ENCODE data around the gene OR10H5. TPM values are rescaled to one million over a fixed set of nuclear protein-coding genes. Genes with fewer than 3 reads are reported as not detected.
"Not testable (repeated sequence)": the region's sequence is repeated elsewhere in the genome, so short reads cannot be mapped to it uniquely, and the experiment has no call there.

OR10H5 gene
- total RNA-seq, 1 experiment from 2014 or later: not detected

DNA sequence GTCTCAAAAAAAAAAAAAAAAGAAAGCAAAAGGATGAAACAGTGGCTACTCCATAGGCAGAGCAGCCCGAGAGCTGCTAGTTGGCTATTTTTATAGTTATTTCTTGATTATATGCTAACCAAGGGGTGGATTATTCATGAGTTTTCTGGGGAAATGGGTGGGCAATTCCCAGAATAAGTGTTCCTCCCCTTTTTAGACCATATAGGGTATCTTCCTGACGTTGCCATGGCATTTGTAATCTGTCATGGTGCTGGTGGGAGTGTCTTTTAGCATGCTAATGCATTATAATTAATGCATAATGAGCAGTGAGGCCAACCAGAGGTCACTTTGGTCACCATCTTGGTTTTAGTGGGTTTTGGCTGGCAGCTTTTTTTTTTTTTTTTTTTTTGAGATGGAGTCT is 53.4 kb downstream of the OR10H5 start:
- DNase-seq (ENCODE audit: low spot score): no peak
- TF ChIP-seq EZH2 (IDR thresholded peaks at IDR 0.05; ENCODE audit: borderline replicate concordance, low read depth, low read length, poor library complexity, severe bottlenecking): no peak
- TF ChIP-seq, protein P1, sequence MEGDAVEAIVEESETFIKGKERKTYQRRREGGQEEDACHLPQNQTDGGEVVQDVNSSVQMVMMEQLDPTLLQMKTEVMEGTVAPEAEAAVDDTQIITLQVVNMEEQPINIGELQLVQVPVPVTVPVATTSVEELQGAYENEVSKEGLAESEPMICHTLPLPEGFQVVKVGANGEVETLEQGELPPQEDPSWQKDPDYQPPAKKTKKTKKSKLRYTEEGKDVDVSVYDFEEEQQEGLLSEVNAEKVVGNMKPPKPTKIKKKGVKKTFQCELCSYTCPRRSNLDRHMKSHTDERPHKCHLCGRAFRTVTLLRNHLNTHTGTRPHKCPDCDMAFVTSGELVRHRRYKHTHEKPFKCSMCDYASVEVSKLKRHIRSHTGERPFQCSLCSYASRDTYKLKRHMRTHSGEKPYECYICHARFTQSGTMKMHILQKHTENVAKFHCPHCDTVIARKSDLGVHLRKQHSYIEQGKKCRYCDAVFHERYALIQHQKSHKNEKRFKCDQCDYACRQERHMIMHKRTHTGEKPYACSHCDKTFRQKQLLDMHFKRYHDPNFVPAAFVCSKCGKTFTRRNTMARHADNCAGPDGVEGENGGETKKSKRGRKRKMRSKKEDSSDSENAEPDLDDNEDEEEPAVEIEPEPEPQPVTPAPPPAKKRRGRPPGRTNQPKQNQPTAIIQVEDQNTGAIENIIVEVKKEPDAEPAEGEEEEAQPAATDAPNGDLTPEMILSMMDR (conservative IDR thresholded peaks at IDR 0.05; ENCODE audit: low read depth, low read length): no peak
- H3K27me3 ChIP-seq (replicated peaks; ENCODE audit: insufficient read depth, low read depth, low read length, poor library complexity): peaks cover 6% of the 10 kb centered on the region
- H3K27ac ChIP-seq (ENCODE audit: low read depth, low read length, poor library complexity, severe bottlenecking): no peak overlapping the region
- H3K4me1 ChIP-seq (ENCODE audit: insufficient read depth, low read length, poor library complexity, severe bottlenecking): peaks cover 4% of the 10 kb centered on the region
- H3K9me3 ChIP-seq (ENCODE audit: low read depth, low read length, poor library complexity, severe bottlenecking): no peaks in the 10 kb centered on the region
- no TSS peak for BruUV-seq (replicated peaks)
- intact Hi-C loops (cut with micrococcal nuclease; ENCODE audit: unreplicated experiment): no loop called here
- ChIA-PET POLR2A (ENCODE audit: low non-redundant PET) (no interaction called here), CTCF (interaction anchor here (0.6 kb wide), 1 partner anchor 179 kb away, joined by 3 read pairs; no protein-coding TSS in a partner anchor)
- no peaks in the 10 kb centered on the region for H3K36me3 ChIP-seq (ENCODE audit: insufficient read depth, low read length, poor library complexity, severe bottlenecking)
- H3K4me3 ChIP-seq (ENCODE audit: low read depth, low read length, poor library complexity, severe bottlenecking): no peak overlapping the region

DNA sequence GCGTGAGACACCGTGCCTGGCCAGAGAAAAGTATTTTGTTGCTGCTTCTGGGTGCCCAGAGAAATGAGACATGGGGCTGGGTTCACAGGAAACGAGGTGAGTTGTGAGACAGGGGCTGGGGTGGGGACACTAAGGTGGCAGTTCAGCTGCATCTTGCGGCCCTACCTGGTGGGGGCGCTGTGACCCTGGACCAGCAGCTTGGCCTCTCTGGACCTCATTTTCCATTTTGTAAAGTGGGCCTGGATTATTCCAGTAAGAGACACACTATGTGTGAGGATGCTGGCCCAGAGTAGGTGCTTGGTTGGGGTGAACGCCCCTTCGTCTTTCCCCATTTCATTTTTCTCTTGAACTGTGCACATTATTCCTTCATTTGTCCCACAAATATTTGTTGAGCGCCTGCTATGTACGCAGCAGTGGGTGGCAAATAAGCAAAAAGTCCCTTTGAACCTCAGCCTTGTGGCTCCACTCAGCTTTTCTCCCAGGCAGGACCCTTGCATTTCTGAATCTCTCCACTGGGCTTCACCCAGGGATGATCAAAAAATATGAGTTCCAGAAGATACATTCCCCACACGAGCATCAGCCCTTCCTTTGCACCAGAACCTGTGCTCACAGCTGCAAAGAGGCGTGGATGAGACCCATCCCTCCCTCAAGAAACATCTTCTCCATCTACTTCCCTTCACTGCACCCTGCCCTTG is 54.6 kb downstream of the OR10H5 start:
- BruUV-seq (replicated peaks): no TSS peak
- TF ChIP-seq EZH2 (IDR thresholded peaks at IDR 0.05; ENCODE audit: borderline replicate concordance, low read depth, low read length, poor library complexity, severe bottlenecking): no peak
- TF ChIP-seq, protein P1 (conservative IDR thresholded peaks at IDR 0.05; ENCODE audit: low read depth, low read length): peak; percentile 39; the same call in 1 of the 2 replicates
- DNase-seq (ENCODE audit: low spot score): no peak
- Histone ChIP-seq H3K36me3 (ENCODE audit: insufficient read depth, low read length, poor library complexity, severe bottlenecking) (no peaks in the 10 kb centered on the region), H3K4me1 (ENCODE audit: insufficient read depth, low read length, poor library complexity, severe bottlenecking) (no peaks in the 10 kb centered on the region), H3K27me3 (replicated peaks; ENCODE audit: insufficient read depth, low read depth, low read length, poor library complexity) (peaks cover 6% of the 10 kb centered on the region), H3K9me3 (ENCODE audit: low read depth, low read length, poor library complexity, severe bottlenecking) (no peaks in the 10 kb centered on the region), H3K27ac (ENCODE audit: low read depth, low read length, poor library complexity, severe bottlenecking) (no peak overlapping the region), H3K4me3 (ENCODE audit: low read depth, low read length, poor library complexity, severe bottlenecking) (no peak overlapping the region)
- CTCF ChIA-PET: no interaction called here
- intact Hi-C loops (cut with micrococcal nuclease; ENCODE audit: unreplicated experiment): no loop called here
- POLR2A ChIA-PET (ENCODE audit: low non-redundant PET): no interaction called here

- peaks cover 6% of the 10 kb centered on the region for H3K27me3 ChIP-seq (replicated peaks; ENCODE audit: insufficient read depth, low read depth, low read length, poor library complexity)
- DNase-seq (ENCODE audit: low spot score): no peak
- TF ChIP-seq EZH2 (IDR thresholded peaks at IDR 0.05; ENCODE audit: borderline replicate concordance, low read depth, low read length, poor library complexity, severe bottlenecking): no peak
- TF ChIP-seq, protein P1 (conservative IDR thresholded peaks at IDR 0.05; ENCODE audit: low read depth, low read length): no peak
- no TSS peak for BruUV-seq (replicated peaks)
- CTCF ChIA-PET: interaction anchor here (0.5 to 0.8 kb wide), 2 partner anchors 10 to 366 kb away, joined by 6 to 8 read pairs; no protein-coding TSS in a partner anchor
- H3K4me3 ChIP-seq (ENCODE audit: low read depth, low read length, poor library complexity, severe bottlenecking): no peak overlapping the region
- POLR2A ChIA-PET (ENCODE audit: low non-redundant PET): no interaction called here
- no peak overlapping the region for H3K27ac ChIP-seq (ENCODE audit: low read depth, low read length, poor library complexity, severe bottlenecking)
- no peaks in the 10 kb centered on the region for H3K4me1 ChIP-seq (ENCODE audit: insufficient read depth, low read length, poor library complexity, severe bottlenecking)
- intact Hi-C loops (cut with micrococcal nuclease; ENCODE audit: unreplicated experiment): no loop called here
- no peaks in the 10 kb centered on the region for H3K36me3 ChIP-seq (ENCODE audit: insufficient read depth, low read length, poor library complexity, severe bottlenecking)
- H3K9me3 ChIP-seq (ENCODE audit: low read depth, low read length, poor library complexity, severe bottlenecking): no peaks in the 10 kb centered on the region
Measured at GRCh38 chr19:15843203-15843893, 55.9 kb downstream of the OR10H5 start.

- DNase-seq (ENCODE audit: low spot score); H3K9me3 ChIP-seq (ENCODE audit: low read depth, low read length, poor library complexity, severe bottlenecking): not testable (repeated sequence)
Measured at GRCh38 chr19:15843894-15844222, 56.4 kb downstream of the OR10H5 start.

More at GRCh38 chr19:15843894-15844222, 56.4 kb downstream of the OR10H5 start:
- POLR2A ChIA-PET (ENCODE audit: low non-redundant PET); intact Hi-C loops (cut with micrococcal nuclease; ENCODE audit: unreplicated experiment); H3K36me3 ChIP-seq (ENCODE audit: insufficient read depth, low read length, poor library complexity, severe bottlenecking); H3K27ac ChIP-seq (ENCODE audit: low read depth, low read length, poor library complexity, severe bottlenecking); H3K4me1 ChIP-seq (ENCODE audit: insufficient read depth, low read length, poor library complexity, severe bottlenecking); BruUV-seq (replicated peaks); H3K27me3 ChIP-seq (replicated peaks; ENCODE audit: insufficient read depth, low read depth, low read length, poor library complexity); H3K4me3 ChIP-seq (ENCODE audit: low read depth, low read length, poor library complexity, severe bottlenecking): not testable (repeated sequence)
- CTCF ChIA-PET: interaction anchor here (0.8 kb wide), 1 partner anchor 10 kb away, joined by 8 read pairs; no protein-coding TSS in a partner anchor

Data from A673 (cell line).